GM12878 (cell line): ENCODE data around the gene SLC25A44. TPM values are rescaled to one million over a fixed set of nuclear protein-coding genes. Genes with fewer than 3 reads are reported as not detected.

Experiments
- BCL3 ChIP-seq: IDR thresholded peaks from 2 replicates; pipeline ENCODE4 v1.6.1; 2011; ENCODE audit warnings: borderline replicate concordance, low read depth, mild to moderate bottlenecking, moderate library complexity, low read length; ENCODE audit not compliant: insufficient read depth, poor library complexity, severe bottlenecking
- CBFB ChIP-seq: IDR thresholded peaks from 2 replicates; pipeline ENCODE4 v1.6.1; 2016; ENCODE audit warnings: antibody characterized with exemption, low read depth
- CUX1 ChIP-seq: IDR thresholded peaks from 2 replicates; pipeline ENCODE4 v1.6.1; 2012; ENCODE audit warnings: improper control_type of control experiment, low read depth, low read length; ENCODE audit not compliant: insufficient replicate concordance
- EGR1 ChIP-seq, 2 experiments: IDR thresholded peaks; 1 replicate in 1 of 2; 2 replicates in 1 of 2; pipeline ENCODE4 v1.6.1; 2011 to 2012; ENCODE audit warnings: low read depth in 2 of 2, low read length in 2 of 2, borderline replicate concordance in 1 of 2, mild to moderate bottlenecking in 1 of 2, moderate library complexity in 1 of 2
- HDAC2 ChIP-seq: fragments of 200-600 bp; sonication (generic); IDR thresholded peaks from 2 replicates; pipeline ENCODE4 v1.6.1; 2017
- JUND ChIP-seq: IDR thresholded peaks from 2 replicates; pipeline ENCODE4 v1.6.1; 2012; ENCODE audit warnings: low read depth, mild to moderate bottlenecking, low read length, improper control_type of control experiment, moderate library complexity
- KDM1A ChIP-seq: fragments of 200-600 bp; sonication (generic); IDR thresholded peaks from 2 replicates; pipeline ENCODE4 v1.6.1; 2016; ENCODE audit warnings: borderline replicate concordance
- MTA2 ChIP-seq: fragments of 450-650 bp; IDR thresholded peaks from 2 replicates; pipeline ENCODE4 v1.6.1; 2016; ENCODE audit warnings: low read depth, mild to moderate bottlenecking, moderate library complexity
- MXI1 ChIP-seq: fragments of 150-350 bp; IDR thresholded peaks from 2 replicates; pipeline ENCODE4 v1.6.1; 2011; ENCODE audit warnings: low read depth, mild to moderate bottlenecking, inconsistent platforms, low read length, improper control_type of control experiment
- MYC ChIP-seq: IDR thresholded peaks from 2 replicates; pipeline ENCODE4 v1.6.1; 2011; ENCODE audit warnings: mild to moderate bottlenecking, low read length, moderate library complexity, inconsistent platforms; ENCODE audit not compliant: insufficient read depth, insufficient replicate concordance, insufficient read length, severe bottlenecking
- RCOR1 ChIP-seq: conservative IDR thresholded peaks from 2 replicates; pipeline ENCODE4 v1.6.1; 2012; ENCODE audit warnings: low read depth, low read length, improper control_type of control experiment
- REST ChIP-seq: IDR thresholded peaks from 2 replicates; pipeline ENCODE4 v1.6.1; 2012; ENCODE audit warnings: mild to moderate bottlenecking, low read depth, low read length
- SMC3 ChIP-seq: IDR thresholded peaks from 2 replicates; pipeline ENCODE4 v1.6.1; 2011; ENCODE audit warnings: low read length, improper control_type of control experiment, borderline replicate concordance
- YBX1 ChIP-seq: fragments of 450-650 bp; IDR thresholded peaks from 2 replicates; pipeline ENCODE4 v1.6.1; 2016; ENCODE audit warnings: antibody characterized with exemption
- ZBTB33 ChIP-seq: fragments of 450-650 bp; IDR thresholded peaks from 2 replicates; pipeline ENCODE4 v1.6.1; 2017; ENCODE audit warnings: mild to moderate bottlenecking
- polyA plus RNA-seq, 11 experiments: library from polyadenylated mRNA; depleted of rRNA in 4 of 11; unstranded in 6 of 11; stranded (reverse) in 5 of 11; fragments of >200 nt; fragmentation: Nextera tagmentation in 4 of 11; fragmentation: Illumina TruSeq in 1 of 11; extraction: Ambion mirVana in 4 of 11; extraction: Trizol in 1 of 11; gene quantifications; 1 replicate in 1 of 11; 2 replicates in 10 of 11; pipeline versions ENCODE4 v1.2.1 to v1.2.3, GENCODE V29; 2011 to 2016; ENCODE audit warnings: inconsistent platforms in 2 of 11, missing spikeins in 2 of 11, low read depth in 1 of 11
- total RNA-seq, 4 experiments: library from RNA; depleted of rRNA in 3 of 4; stranded (reverse); fragments of >200 nt in 3 of 4; fragmentation: Illumina TruSeq in 1 of 4; extraction: Trizol in 1 of 4; gene quantifications; 2 replicates each; pipeline versions ENCODE4 v1.2.1 to v1.2.3, GENCODE V29; 2013 to 2021

SLC25A44 gene
- total and polyA plus RNA-seq, 10 of the 15 experiments (the other 5 are each of a cell fraction or from before 2014, with no cell fraction given): 7.1 to 43.3 (median 30.4) TPM

- no peak for TF ChIP-seq BCL3
- no peak for TF ChIP-seq CUX1
- TF ChIP-seq HDAC2: no peak
- TF ChIP-seq KDM1A: peak; percentile 86; the same call in 1 of the 2 replicates
- no peak for TF ChIP-seq REST
- peak; percentile 91 for TF ChIP-seq MTA2
- TF ChIP-seq ZBTB33: no peak
- peak; percentile 66; the same call in 1 of the 2 replicates for TF ChIP-seq JUND
- peak; percentile 4; the same call in 1 of the 2 replicates for TF ChIP-seq SMC3
- peak; percentile 87; the same call in 1 of the 2 replicates for TF ChIP-seq RCOR1
- peak; percentile 61; the same call in 1 of the 2 replicates for TF ChIP-seq MXI1
- no peak for TF ChIP-seq YBX1
- no peak for TF ChIP-seq MYC
- no peak for TF ChIP-seq EGR1 (IDR thresholded peaks at IDR 0.05; ENCODE audit: borderline replicate concordance in 1 of 2, low read depth in 2 of 2, low read length in 2 of 2)
- peak; percentile 78 for TF ChIP-seq CBFB
- TF ChIP-seq, all 136 proteins: peak for 57
Observed at GRCh38 chr1:156226116-156226538, 32.2 kb downstream of the SLC25A44 start (continued).
